Esophagus squamous epithelium (tissue), 4 donors: ENCODE data around the gene LRRC10B.

Source experiments
- POLR2A ChIP-seq, 4 donors: fragments of 450-650 bp; IDR thresholded peaks; one replicate each; pipeline ENCODE4 v1.6.1; 2017; ENCODE audit warnings: antibody characterized with exemption in 4 of 4, mild to moderate bottlenecking in 4 of 4, moderate library complexity in 3 of 4
- TF ChIP-seq, protein P1 (sequence below), 6 experiments: fragments of 450-650 bp in 4 of 6; fragments of 200-600 bp in 2 of 6; sonication (generic) in 2 of 6; IDR thresholded peaks; one replicate each; pipeline ENCODE4 v1.5.1; 2016 to 2019; ENCODE audit warnings: antibody characterized with exemption in 6 of 6, mild to moderate bottlenecking in 4 of 6, moderate library complexity in 4 of 6

DNA sequence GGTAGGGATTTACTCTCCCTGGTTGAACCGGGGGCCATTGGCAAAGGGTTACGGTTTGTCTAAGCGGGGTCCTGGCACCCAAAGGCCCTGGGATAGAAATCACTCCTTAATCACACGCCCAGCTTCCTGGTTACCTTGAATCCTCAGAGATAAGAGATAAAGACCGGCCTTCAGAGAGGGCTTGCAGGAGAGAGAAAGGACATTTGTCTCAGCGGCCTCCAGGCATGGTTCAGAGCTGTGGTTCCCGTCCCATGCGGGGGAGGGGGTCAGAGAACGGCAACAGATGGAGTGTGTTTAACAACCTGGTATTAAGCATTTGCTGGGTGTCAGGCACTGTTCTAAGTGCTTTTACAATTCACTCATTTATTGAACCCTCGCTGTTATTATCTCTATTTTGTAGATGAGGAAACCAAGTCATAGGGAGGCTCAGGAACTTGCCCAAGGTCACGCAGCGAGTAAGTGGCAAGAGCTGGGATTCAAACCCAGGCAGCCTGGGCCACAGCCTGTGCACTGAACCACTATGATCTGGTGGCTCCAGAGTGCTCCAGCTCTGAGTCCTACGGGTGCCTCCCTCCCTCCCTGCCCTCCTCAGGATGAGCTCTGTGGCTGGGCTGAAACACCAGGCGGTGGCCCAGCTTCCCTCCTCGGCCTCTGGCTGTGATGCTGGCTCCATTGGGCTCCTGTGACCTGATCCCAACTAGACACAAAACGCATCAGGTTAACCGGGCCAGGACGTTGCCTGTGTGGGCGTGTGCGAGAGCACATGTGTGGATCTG is 18.6 kb downstream of the LRRC10B start:
- TF ChIP-seq, protein P1, sequence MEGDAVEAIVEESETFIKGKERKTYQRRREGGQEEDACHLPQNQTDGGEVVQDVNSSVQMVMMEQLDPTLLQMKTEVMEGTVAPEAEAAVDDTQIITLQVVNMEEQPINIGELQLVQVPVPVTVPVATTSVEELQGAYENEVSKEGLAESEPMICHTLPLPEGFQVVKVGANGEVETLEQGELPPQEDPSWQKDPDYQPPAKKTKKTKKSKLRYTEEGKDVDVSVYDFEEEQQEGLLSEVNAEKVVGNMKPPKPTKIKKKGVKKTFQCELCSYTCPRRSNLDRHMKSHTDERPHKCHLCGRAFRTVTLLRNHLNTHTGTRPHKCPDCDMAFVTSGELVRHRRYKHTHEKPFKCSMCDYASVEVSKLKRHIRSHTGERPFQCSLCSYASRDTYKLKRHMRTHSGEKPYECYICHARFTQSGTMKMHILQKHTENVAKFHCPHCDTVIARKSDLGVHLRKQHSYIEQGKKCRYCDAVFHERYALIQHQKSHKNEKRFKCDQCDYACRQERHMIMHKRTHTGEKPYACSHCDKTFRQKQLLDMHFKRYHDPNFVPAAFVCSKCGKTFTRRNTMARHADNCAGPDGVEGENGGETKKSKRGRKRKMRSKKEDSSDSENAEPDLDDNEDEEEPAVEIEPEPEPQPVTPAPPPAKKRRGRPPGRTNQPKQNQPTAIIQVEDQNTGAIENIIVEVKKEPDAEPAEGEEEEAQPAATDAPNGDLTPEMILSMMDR (IDR thresholded peaks at IDR 0.05) = no peak
- TF ChIP-seq POLR2A (IDR thresholded peaks at IDR 0.05) = no peak
